PFSK-1 (cell line): ENCODE data around the gene MRAP.

Experiments used
- FOXP2 ChIP-seq: optimal IDR thresholded peaks from 2 replicates; pipeline ENCODE3; 2011; ENCODE audit warnings: borderline replicate concordance, control low read depth, inconsistent platforms; ENCODE audit not compliant: insufficient read depth; ENCODE audit errors: extremely low read length, extremely low read depth
- POLR2AphosphoS5 ChIP-seq: IDR thresholded peaks from 2 replicates; pipeline ENCODE4 v1.6.1; 2012; ENCODE audit warnings: low read depth, mild to moderate bottlenecking, control low read depth, low read length, moderate library complexity
- SIN3A ChIP-seq: IDR thresholded peaks from 2 replicates; pipeline ENCODE4 v1.6.1; 2012; ENCODE audit warnings: mild to moderate bottlenecking, low read length, moderate library complexity, borderline replicate concordance; ENCODE audit not compliant: insufficient read depth
- TAF1 ChIP-seq: IDR thresholded peaks from 2 replicates; pipeline ENCODE4 v1.6.1; 2012; ENCODE audit warnings: low read length, control low read depth, borderline replicate concordance; ENCODE audit not compliant: insufficient read depth
- TF ChIP-seq, protein P1 (sequence below), 2 experiments: IDR thresholded peaks; 2 replicates each; pipeline versions ENCODE4 v1.6.1 to v1.8.0; 2011 to 2012; ENCODE audit warnings: low read depth in 2 of 2, low read length in 2 of 2, control low read depth in 1 of 2, inconsistent platforms in 1 of 2, mild to moderate bottlenecking in 1 of 2, moderate library complexity in 1 of 2; ENCODE audit not compliant: insufficient read depth in 1 of 2

MRAP gene

DNA sequence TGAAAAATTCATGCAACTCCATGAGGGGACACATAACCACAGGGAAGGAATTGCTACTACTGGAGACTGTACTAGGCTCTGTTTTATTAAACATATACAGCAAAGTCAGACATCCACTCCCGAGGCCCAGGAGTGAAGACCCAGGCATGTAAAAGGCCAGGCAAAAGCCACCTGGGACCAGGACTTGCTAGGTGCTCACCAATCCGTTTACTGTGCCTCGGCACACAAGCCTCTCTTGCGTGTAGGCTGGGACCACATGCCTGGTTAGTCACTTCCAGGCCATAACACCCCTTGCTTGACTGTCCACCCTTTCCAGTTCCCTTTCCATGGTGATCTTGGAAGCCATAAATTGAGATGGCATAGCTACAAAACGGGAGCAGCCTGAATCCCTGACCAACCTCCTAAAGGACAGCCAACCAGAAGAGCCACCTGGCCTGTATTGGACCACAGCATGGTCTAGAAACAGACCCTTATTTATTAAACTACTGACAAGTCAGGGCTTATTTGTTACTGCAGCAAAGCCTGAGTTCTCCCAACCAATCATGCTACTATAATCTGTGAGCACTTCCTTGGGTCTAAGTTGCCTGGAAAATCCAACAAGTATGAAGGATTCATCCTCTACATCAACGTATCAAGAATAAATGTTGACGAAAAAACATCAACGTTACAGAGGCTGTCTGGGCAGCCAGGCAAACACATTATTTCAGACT lies 54.5 kb downstream of the MRAP start:
- TF ChIP-seq TAF1 (no peak), FOXP2 (no peak), POLR2AphosphoS5 (no peak), SIN3A (no peak)
- TF ChIP-seq, protein P1, sequence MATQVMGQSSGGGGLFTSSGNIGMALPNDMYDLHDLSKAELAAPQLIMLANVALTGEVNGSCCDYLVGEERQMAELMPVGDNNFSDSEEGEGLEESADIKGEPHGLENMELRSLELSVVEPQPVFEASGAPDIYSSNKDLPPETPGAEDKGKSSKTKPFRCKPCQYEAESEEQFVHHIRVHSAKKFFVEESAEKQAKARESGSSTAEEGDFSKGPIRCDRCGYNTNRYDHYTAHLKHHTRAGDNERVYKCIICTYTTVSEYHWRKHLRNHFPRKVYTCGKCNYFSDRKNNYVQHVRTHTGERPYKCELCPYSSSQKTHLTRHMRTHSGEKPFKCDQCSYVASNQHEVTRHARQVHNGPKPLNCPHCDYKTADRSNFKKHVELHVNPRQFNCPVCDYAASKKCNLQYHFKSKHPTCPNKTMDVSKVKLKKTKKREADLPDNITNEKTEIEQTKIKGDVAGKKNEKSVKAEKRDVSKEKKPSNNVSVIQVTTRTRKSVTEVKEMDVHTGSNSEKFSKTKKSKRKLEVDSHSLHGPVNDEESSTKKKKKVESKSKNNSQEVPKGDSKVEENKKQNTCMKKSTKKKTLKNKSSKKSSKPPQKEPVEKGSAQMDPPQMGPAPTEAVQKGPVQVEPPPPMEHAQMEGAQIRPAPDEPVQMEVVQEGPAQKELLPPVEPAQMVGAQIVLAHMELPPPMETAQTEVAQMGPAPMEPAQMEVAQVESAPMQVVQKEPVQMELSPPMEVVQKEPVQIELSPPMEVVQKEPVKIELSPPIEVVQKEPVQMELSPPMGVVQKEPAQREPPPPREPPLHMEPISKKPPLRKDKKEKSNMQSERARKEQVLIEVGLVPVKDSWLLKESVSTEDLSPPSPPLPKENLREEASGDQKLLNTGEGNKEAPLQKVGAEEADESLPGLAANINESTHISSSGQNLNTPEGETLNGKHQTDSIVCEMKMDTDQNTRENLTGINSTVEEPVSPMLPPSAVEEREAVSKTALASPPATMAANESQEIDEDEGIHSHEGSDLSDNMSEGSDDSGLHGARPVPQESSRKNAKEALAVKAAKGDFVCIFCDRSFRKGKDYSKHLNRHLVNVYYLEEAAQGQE (IDR thresholded peaks at IDR 0.05; ENCODE audit: insufficient read depth in 1 of 2, low read depth in 2 of 2, low read length in 2 of 2): no peak

DNA sequence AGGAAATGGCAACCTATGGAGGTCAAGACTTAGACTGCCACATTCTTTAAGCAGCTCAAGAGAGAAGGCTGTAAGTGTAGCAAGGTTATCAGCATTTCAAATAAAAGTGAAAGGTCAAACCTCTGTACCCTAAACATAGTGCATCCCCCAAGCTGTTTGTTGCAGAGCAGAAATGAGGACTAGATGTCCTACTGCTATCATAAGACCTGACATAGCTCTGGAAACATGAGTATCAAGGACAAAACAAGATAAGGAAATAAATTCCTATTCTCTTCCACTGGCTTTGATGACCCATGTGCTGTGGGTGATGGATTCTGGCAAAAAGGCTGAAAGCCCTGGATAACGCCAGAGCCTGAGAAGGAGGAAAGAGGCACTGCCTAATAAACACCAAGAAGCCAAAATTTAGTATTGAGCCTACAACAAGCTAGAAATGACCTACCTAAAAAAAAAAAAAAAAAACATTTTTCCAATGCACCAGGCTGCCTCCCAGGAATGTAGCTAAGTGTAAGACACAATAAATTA lies 58.3 kb downstream of the MRAP start:
- TF ChIP-seq POLR2AphosphoS5: no peak
- no peak for TF ChIP-seq TAF1
- TF ChIP-seq SIN3A: no peak
- TF ChIP-seq, protein P1 (IDR thresholded peaks at IDR 0.05; ENCODE audit: insufficient read depth in 1 of 2, low read depth in 2 of 2, low read length in 2 of 2): no peak
- no peak for TF ChIP-seq FOXP2

DNA sequence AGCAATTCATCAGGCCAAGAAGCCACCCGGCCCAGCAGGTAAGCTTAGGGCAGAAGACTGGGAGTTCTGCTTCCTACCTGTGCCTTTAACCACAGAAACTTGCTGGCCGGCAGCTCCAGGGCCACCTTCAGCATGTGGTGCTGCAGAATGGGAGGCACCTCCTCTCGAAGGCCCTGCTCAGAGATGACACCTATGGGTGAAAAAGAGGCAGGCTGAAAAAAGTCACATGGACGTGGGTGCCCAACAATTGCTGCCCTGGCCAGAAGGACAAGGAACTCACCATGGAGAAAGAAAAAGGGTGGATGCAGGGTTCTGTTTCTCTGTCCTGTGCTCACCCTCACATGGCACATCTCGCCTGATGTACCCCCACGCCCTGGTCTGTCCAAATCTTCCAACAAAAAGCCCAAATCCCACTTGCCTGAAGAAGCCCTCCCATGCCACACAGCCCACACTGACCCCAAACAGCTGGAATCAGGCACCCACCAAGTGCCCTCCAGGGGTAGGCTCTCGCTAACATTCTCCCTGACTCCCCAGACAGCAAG lies 61.1 kb downstream of the MRAP start:
- TF ChIP-seq TAF1 (no peak), POLR2AphosphoS5 (no peak), FOXP2 (no peak), SIN3A (no peak)
- TF ChIP-seq, protein P1 (IDR thresholded peaks at IDR 0.05; ENCODE audit: insufficient read depth in 1 of 2, low read depth in 2 of 2, low read length in 2 of 2): no peak

DNA sequence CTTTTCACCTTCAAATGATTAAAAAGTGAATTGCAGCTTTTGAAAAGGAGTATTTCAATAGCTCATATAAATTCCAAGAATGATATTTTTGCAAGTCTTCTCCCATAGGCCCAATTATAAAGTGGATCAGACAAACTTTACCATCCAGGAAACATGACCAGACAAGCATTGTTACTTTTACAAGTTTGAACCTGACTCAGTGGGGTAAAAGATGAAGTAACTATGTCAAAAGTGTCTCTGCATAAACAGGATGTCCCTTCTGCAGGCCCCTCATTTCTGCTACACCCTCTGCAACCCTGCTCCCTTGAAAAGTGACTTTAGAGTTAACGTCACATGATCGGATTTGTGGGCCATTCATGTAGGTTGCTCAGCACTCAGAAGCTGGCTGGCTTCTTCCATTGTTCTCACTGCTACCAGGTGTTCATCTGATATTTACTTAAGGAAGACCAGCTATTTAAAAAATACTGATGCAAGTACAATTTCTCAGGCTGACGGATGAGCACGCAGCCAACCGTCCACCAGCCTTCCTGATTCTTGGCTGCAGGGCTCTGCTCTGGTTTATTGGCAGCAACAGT lies 61.8 kb downstream of the MRAP start:
- no peak for TF ChIP-seq TAF1
- TF ChIP-seq, protein P1 (IDR thresholded peaks at IDR 0.05; ENCODE audit: insufficient read depth in 1 of 2, low read depth in 2 of 2, low read length in 2 of 2): no peak
- no peak for TF ChIP-seq FOXP2
- no peak for TF ChIP-seq SIN3A
- no peak for TF ChIP-seq POLR2AphosphoS5
